WTC11 (cell line): ENCODE data around the gene SHC2.

Experiments used
- NFE2L1 ChIP-seq: sonication (generic); formaldehyde crosslinking; IDR thresholded peaks from 2 replicates; pipeline ENCODE4 v1.8.1; 2023; ENCODE audit warnings: missing genetic modification reagents
- ZNF263 ChIP-seq: sonication (generic); formaldehyde crosslinking; IDR thresholded peaks from 2 replicates; pipeline ENCODE4 v1.8.1; 2022; ENCODE audit warnings: low read depth, mild to moderate bottlenecking, moderate library complexity, missing genetic modification reagents
- TF ChIP-seq, protein P1 (sequence below): fragments of 200-600 bp; IDR thresholded peaks from 2 replicates; pipeline ENCODE4 v1.8.0; 2022; ENCODE audit warnings: antibody characterized with exemption

DNA sequence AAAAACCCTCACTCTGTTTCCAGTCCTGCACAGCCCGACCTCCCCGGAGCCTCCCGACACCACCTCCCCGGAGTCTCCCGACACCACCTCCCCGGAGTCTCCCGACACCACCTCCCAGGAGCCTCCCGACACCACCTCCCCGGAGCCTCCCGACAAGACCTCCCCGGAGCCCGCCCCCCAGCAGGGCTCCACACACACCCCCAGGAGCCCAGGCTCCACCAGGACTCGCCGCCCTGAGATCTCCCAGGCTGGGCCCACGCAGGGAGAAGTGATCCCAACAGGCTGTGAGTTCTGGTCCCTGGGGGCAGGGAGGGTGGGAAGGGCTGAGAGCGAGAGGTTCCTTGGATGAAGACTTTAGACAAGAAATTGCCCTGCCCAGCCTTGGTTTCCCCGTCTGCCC, 40.8 kb upstream of the SHC2 start:
- TF ChIP-seq, protein P1, sequence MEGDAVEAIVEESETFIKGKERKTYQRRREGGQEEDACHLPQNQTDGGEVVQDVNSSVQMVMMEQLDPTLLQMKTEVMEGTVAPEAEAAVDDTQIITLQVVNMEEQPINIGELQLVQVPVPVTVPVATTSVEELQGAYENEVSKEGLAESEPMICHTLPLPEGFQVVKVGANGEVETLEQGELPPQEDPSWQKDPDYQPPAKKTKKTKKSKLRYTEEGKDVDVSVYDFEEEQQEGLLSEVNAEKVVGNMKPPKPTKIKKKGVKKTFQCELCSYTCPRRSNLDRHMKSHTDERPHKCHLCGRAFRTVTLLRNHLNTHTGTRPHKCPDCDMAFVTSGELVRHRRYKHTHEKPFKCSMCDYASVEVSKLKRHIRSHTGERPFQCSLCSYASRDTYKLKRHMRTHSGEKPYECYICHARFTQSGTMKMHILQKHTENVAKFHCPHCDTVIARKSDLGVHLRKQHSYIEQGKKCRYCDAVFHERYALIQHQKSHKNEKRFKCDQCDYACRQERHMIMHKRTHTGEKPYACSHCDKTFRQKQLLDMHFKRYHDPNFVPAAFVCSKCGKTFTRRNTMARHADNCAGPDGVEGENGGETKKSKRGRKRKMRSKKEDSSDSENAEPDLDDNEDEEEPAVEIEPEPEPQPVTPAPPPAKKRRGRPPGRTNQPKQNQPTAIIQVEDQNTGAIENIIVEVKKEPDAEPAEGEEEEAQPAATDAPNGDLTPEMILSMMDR = no peak
- no peak for TF ChIP-seq NFE2L1
- TF ChIP-seq ZNF263 (CRISPR knock-in tag) = no peak
